ENCODE measurements around the gene IRF2BP2. TPM values are rescaled to one million over a fixed set of nuclear protein-coding genes. Genes with fewer than 3 reads are reported as not detected.
A peak's percentile ranks its signal among the peaks of the same experiment; 100 is the strongest.

Gene IRF2BP2
- total RNA-seq, 6 donors from 2014 or later: 83.8 to 157 (median 116) TPM

- H3K4me1 ChIP-seq: peaks cover 0 to 6% (median 0%) of the 10 kb centered on the region in 4 donors
- H3K27me3 ChIP-seq: no peaks in the 10 kb centered on the region
- peak overlapping the region in 1 of 4 donors; percentile 22 for H3K27ac ChIP-seq
- H3K4me3 ChIP-seq: no peak overlapping the region
- no peak for TF ChIP-seq EP300 (IDR thresholded peaks at IDR 0.05)
- no peak for TF ChIP-seq POLR2A (IDR thresholded peaks at IDR 0.05)
- no peak for TF ChIP-seq POLR2AphosphoS5 (IDR thresholded peaks at IDR 0.05)
- no peak for TF ChIP-seq CTCF (IDR thresholded peaks at IDR 0.05)
- no peak for DNase-seq
- ATAC-seq (ENCODE audit: low FRiP score in 2 of 2): peak in 1 of 2 donors; percentile 61
- WGBS, 2 donors: 42% methylated on average over 1 of the region's 1 CpG
- H3K9me3 ChIP-seq: no peaks in the 10 kb centered on the region
- H3K36me3 ChIP-seq: no peaks in the 10 kb centered on the region
Measured at GRCh38 chr1:234631721-234632125, 21.7 kb upstream of the IRF2BP2 start.

- DNase-seq (no peak), ATAC-seq (ENCODE audit: low FRiP score in 2 of 2) (no peak)
- Histone ChIP-seq H3K4me3 (no peak overlapping the region), H3K36me3 (no peaks in the 10 kb centered on the region), H3K9me3 (no peaks in the 10 kb centered on the region), H3K27ac (no peak overlapping the region), H3K4me1 (peaks cover 0 to 12% (median 6%) of the 10 kb centered on the region in 4 donors), H3K27me3 (no peaks in the 10 kb centered on the region)
- 68 to 87% methylated on average over 4 of the region's 4 CpGs for WGBS, 2 donors
- no peak for TF ChIP-seq POLR2AphosphoS5 (IDR thresholded peaks at IDR 0.05)
- no peak for TF ChIP-seq EP300 (IDR thresholded peaks at IDR 0.05)
- TF ChIP-seq POLR2A (IDR thresholded peaks at IDR 0.05): no peak
- no peak for TF ChIP-seq CTCF (IDR thresholded peaks at IDR 0.05)
Measured at GRCh38 chr1:234629026-234629425, 19.0 kb upstream of the IRF2BP2 start.

GRCh38 chr1:234628089-234628488, 18.1 kb upstream of the IRF2BP2 start:
- DNase-seq (no peak), ATAC-seq (ENCODE audit: low FRiP score in 2 of 2) (no peak)
- H3K4me3 ChIP-seq: no peak overlapping the region
- no peaks in the 10 kb centered on the region for H3K27me3 ChIP-seq
- no peaks in the 10 kb centered on the region for H3K9me3 ChIP-seq
- H3K4me1 ChIP-seq: peaks cover 0 to 14% (median 7%) of the 10 kb centered on the region in 4 donors
- TF ChIP-seq CTCF (IDR thresholded peaks at IDR 0.05) (no peak), POLR2AphosphoS5 (IDR thresholded peaks at IDR 0.05) (no peak), EP300 (IDR thresholded peaks at IDR 0.05) (no peak), POLR2A (IDR thresholded peaks at IDR 0.05) (no peak)
- WGBS, 2 donors: 57 to 69% methylated on average over 5 of the region's 5 CpGs
- H3K27ac ChIP-seq: no peak overlapping the region
- no peaks in the 10 kb centered on the region for H3K36me3 ChIP-seq

GRCh38 chr1:234627009-234627950, 17.3 kb upstream of the IRF2BP2 start:
- no peaks in the 10 kb centered on the region for H3K36me3 ChIP-seq
- H3K27ac ChIP-seq: no peak overlapping the region
- ATAC-seq (ENCODE audit: low FRiP score in 2 of 2) (no peak), DNase-seq (no peak)
- TF ChIP-seq POLR2AphosphoS5 (IDR thresholded peaks at IDR 0.05) (no peak), EP300 (IDR thresholded peaks at IDR 0.05) (no peak), CTCF (IDR thresholded peaks at IDR 0.05) (no peak), POLR2A (IDR thresholded peaks at IDR 0.05) (no peak)
- no peaks in the 10 kb centered on the region for H3K9me3 ChIP-seq
- peaks cover 0 to 14% (median 7%) of the 10 kb centered on the region in 4 donors for H3K4me1 ChIP-seq
- H3K4me3 ChIP-seq: no peak overlapping the region
- no peaks in the 10 kb centered on the region for H3K27me3 ChIP-seq
- 81 to 90% methylated on average over 11 of the region's 11 CpGs for WGBS, 2 donors
